ENCODE data around the gene WNT5B. TPM values are rescaled to one million over a fixed set of nuclear protein-coding genes. Genes with fewer than 3 reads are reported as not detected.

Gene WNT5B
- total and polyA plus RNA-seq, 9 of the 15 experiments (the other 6 are each of a cell fraction or from before 2014, with no cell fraction given): 0.42 to 16.8 (median 5.4) TPM

- BruUV-seq (replicated peaks): no TSS peak
- no peak overlapping the region for H3K4me2 ChIP-seq (ENCODE audit: insufficient read depth, low read length)
- WGBS (ENCODE audit: insufficient coverage, low coverage, missing lambda C conversion rate): 62% methylated on average over 2 of the region's 3 CpGs
- in situ Hi-C loops (cut with MboI) (loop anchor here (5.0 kb wide), 1 partner anchor 140 kb away; no protein-coding TSS in a partner anchor), intact Hi-C loops (cut with micrococcal nuclease) (no loop called here)
- H3K36me3 ChIP-seq (ENCODE audit: control insufficient read depth, insufficient read depth, low read length): no peaks in the 10 kb centered on the region; the same call in 2 of the 3 replicates
- ATAC-seq: no peak
- H2AFZ ChIP-seq (ENCODE audit: low read depth, low read length): no peak overlapping the region
- no peaks in the 10 kb centered on the region for H3K27me3 ChIP-seq (ENCODE audit: control insufficient read depth in 2 of 2, insufficient read depth in 2 of 2, low read length in 2 of 2)
- POLR2A ChIA-PET: no interaction called here
- FAIRE-seq: no peak
- no peaks in the 10 kb centered on the region for H3K79me2 ChIP-seq (ENCODE audit: control insufficient read depth, insufficient read depth, low read length)
- no peaks in the 10 kb centered on the region for H4K20me1 ChIP-seq (replicated peaks; ENCODE audit: control insufficient read depth, insufficient read depth, low read length)
- no peak for TF ChIP-seq JUNB (CRISPR knock-in tag; conservative IDR thresholded peaks at IDR 0.05)
- TF ChIP-seq STAT5B (CRISPR knock-in tag; IDR thresholded peaks at IDR 0.05): no peak
- TF ChIP-seq CXXC5 (CRISPR knock-in tag; IDR thresholded peaks at IDR 0.05): no peak
- no peak for TF ChIP-seq ZNF277 (CRISPR knock-in tag; IDR thresholded peaks at IDR 0.05; ENCODE audit: borderline replicate concordance)
- no peak for TF ChIP-seq TRIM24 (IDR thresholded peaks at IDR 0.05)
- TF ChIP-seq BRD9 (IDR thresholded peaks at IDR 0.05; ENCODE audit: low read depth, partially characterized antibody): no peak
- TF ChIP-seq, protein P1, sequence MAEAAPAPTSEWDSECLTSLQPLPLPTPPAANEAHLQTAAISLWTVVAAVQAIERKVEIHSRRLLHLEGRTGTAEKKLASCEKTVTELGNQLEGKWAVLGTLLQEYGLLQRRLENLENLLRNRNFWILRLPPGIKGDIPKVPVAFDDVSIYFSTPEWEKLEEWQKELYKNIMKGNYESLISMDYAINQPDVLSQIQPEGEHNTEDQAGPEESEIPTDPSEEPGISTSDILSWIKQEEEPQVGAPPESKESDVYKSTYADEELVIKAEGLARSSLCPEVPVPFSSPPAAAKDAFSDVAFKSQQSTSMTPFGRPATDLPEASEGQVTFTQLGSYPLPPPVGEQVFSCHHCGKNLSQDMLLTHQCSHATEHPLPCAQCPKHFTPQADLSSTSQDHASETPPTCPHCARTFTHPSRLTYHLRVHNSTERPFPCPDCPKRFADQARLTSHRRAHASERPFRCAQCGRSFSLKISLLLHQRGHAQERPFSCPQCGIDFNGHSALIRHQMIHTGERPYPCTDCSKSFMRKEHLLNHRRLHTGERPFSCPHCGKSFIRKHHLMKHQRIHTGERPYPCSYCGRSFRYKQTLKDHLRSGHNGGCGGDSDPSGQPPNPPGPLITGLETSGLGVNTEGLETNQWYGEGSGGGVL (CRISPR knock-in tag; IDR thresholded peaks at IDR 0.05): no peak
- no peaks in the 10 kb centered on the region for H3K9me1 ChIP-seq (ENCODE audit: control insufficient read depth, insufficient read depth, low read length)
- H3K27ac ChIP-seq (ENCODE audit: extremely low read depth, low read depth, low read length): no peak overlapping the region
- no peaks in the 10 kb centered on the region for H3K9me3 ChIP-seq (replicated peaks; ENCODE audit: control insufficient read depth, insufficient read depth, low read depth, low read length)
- H3K9ac ChIP-seq (ENCODE audit: insufficient read depth in 1 of 2, low read depth in 2 of 2, low read length in 2 of 2): no peak overlapping the region
- no peak overlapping the region for H3K4me3 ChIP-seq
- H3K4me1 ChIP-seq (replicated peaks in 1 of 2; ENCODE audit: control insufficient read depth in 2 of 2, insufficient read depth in 2 of 2, low read length in 2 of 2): peaks cover 21 to 39% of the 10 kb centered on the region in 2 experiments
- CTCF ChIA-PET (ENCODE audit: low intra/inter-chr PET ratio): no interaction called here
- no peak for DNase-seq (ENCODE audit: extremely low read depth in 1 of 4, low spot score in 3 of 4)
Observed at GRCh38 chr12:1647285-1647669, 18.2 kb downstream of the WNT5B start.

Measured in K562 (cell line).